A549 (cell line): Measurements from ENCODE around the gene SGCD. TPM values are rescaled to one million over a fixed set of nuclear protein-coding genes. Genes with fewer than 3 reads are reported as not detected.

Source experiments
- ATAC-seq, 2 experiments: fragments of 200-7000 bp in 1 of 2; fragments of >200 bp in 1 of 2; cut with Nextera tagmentation in 1 of 2; cut with Tn5 transposase in 1 of 2; 3 replicates each; pipeline versions ENCODE4 v1.8.0 to v1.9.1; 2018 to 2020; ENCODE audit warnings: mild to moderate bottlenecking in 1 of 2, moderate library complexity in 1 of 2
- CTCF ChIA-PET: fragments of 300-600 bp; sonication (Branson Sonifier 250); formaldehyde crosslinking; extraction: SDS; loops from one replicate; lab custom pipeline; 2021; ENCODE audit warnings: antibody characterized with exemption, inconsistent platforms; lab: Yijun Ruan, JAX
- POLR2A ChIA-PET: fragments of 350-600 bp; formaldehyde crosslinking; extraction: SDS; loops from one replicate; lab custom pipeline; 2021; ENCODE audit warnings: antibody characterized with exemption, inconsistent platforms; lab: Yijun Ruan, JAX
- DNase-seq, 2 experiments: peaks; one replicate each; pipeline versions ENCODE4 v3.0.0 to v3.0.0-alpha.2; 2011 to 2016; ENCODE audit warnings: low read depth in 1 of 2, low spot score in 1 of 2
- FAIRE-seq: peaks from 2 replicates; lab custom pipeline; 2011; peaks lifted over from hg19 to GRCh38; lab: Jason Lieb, UNC
- H3K27ac ChIP-seq, 2 experiments: fragments of >200 bp; sonication (Bioruptor Twin); formaldehyde crosslinking; 3 replicates each; pipeline ENCODE4 v1.5.1; 2016 to 2017
- H3K4me1 ChIP-seq: fragments of >200 bp; sonication (Bioruptor Twin); formaldehyde crosslinking; 3 replicates; pipeline ENCODE4 v1.6.1; 2016
- H3K4me2 ChIP-seq: fragments of >200 bp; sonication (Bioruptor Twin); formaldehyde crosslinking; 3 replicates; pipeline ENCODE4 v1.6.1; 2016
- H3K4me3 ChIP-seq: fragments of >200 bp; sonication (Bioruptor Twin); formaldehyde crosslinking; 3 replicates; pipeline ENCODE4 v1.5.1; 2016
- H3K9me3 ChIP-seq: fragments of >200 bp; sonication (Bioruptor Twin); formaldehyde crosslinking; 3 replicates; pipeline ENCODE4 v1.6.1; 2016
- CBX2 ChIP-seq: fragments of 200-600 bp; sonication (generic); IDR thresholded peaks from 2 replicates; pipeline ENCODE4 v1.6.1; 2016; ENCODE audit warnings: low read depth, mild to moderate bottlenecking, borderline replicate concordance
- CHD2 ChIP-seq: fragments of 150-350 bp; IDR thresholded peaks from 2 replicates; pipeline ENCODE4 v1.6.1; 2014; ENCODE audit warnings: low read length; ENCODE audit not compliant: partially characterized antibody
- EHF ChIP-seq: fragments of 250-450 bp; sonication (Bioruptor Pico); IDR thresholded peaks from 2 replicates; pipeline ENCODE4 v1.5.0; 2020; ENCODE audit warnings: mild to moderate bottlenecking
- ESRRA ChIP-seq: fragments of 150-350 bp; IDR thresholded peaks from 2 replicates; pipeline ENCODE4 v1.6.1; 2014; ENCODE audit warnings: mild to moderate bottlenecking, low read length, borderline replicate concordance
- FOSL2 ChIP-seq, 2 experiments: fragments of 450-650 bp in 1 of 2; fragments of >200 bp in 1 of 2; sonication (Bioruptor Twin) in 1 of 2; formaldehyde crosslinking; IDR thresholded peaks; 2 replicates each; pipeline versions ENCODE4 v1.5.0 to v1.6.1; 2016 to 2020; ENCODE audit warnings: mild to moderate bottlenecking in 1 of 2, moderate library complexity in 1 of 2
- HOXA7 ChIP-seq: fragments of 250-450 bp; sonication (Bioruptor Pico); IDR thresholded peaks from 2 replicates; pipeline ENCODE4 v1.5.0; 2020; ENCODE audit warnings: mild to moderate bottlenecking, moderate library complexity
- HOXB5 ChIP-seq: fragments of 250-450 bp; sonication (Bioruptor Pico); IDR thresholded peaks from 2 replicates; pipeline ENCODE4 v1.5.0; 2020; ENCODE audit warnings: mild to moderate bottlenecking, moderate library complexity
- JUNB ChIP-seq: fragments of >200 bp; sonication (Bioruptor Twin); formaldehyde crosslinking; IDR thresholded peaks from 2 replicates; pipeline ENCODE4 v1.6.1; 2016
- KDM1A ChIP-seq: fragments of 200-600 bp; sonication (generic); IDR thresholded peaks from 2 replicates; pipeline ENCODE4 v1.6.1; 2016; ENCODE audit warnings: low read depth, mild to moderate bottlenecking
- NPAS2 ChIP-seq: fragments of 250-450 bp; sonication (Bioruptor Pico); IDR thresholded peaks from 2 replicates; pipeline ENCODE4 v1.8.0; 2022; ENCODE audit warnings: mild to moderate bottlenecking, moderate library complexity, borderline replicate concordance
- POLR2AphosphoS2 ChIP-seq: conservative IDR thresholded peaks from 2 replicates; pipeline ENCODE4 v1.6.1; 2012; ENCODE audit warnings: low read length, improper control_type of control experiment, inconsistent platforms
- RAD21 ChIP-seq, 2 experiments: fragments of >200 bp in 1 of 2; sonication (Bioruptor Twin) in 1 of 2; formaldehyde crosslinking in 1 of 2; IDR thresholded peaks in 1 of 2; conservative IDR thresholded peaks in 1 of 2; 2 replicates in 1 of 2; 3 replicates in 1 of 2; pipeline ENCODE4 v1.6.1; 2012 to 2018; ENCODE audit warnings: inconsistent platforms in 1 of 2
- RNF2 ChIP-seq: fragments of 200-600 bp; sonication (generic); IDR thresholded peaks from 2 replicates; pipeline ENCODE4 v1.6.1; 2016; ENCODE audit warnings: low read depth, mild to moderate bottlenecking, antibody characterized with exemption, moderate library complexity, borderline replicate concordance
- SMC3 ChIP-seq: fragments of >200 bp; sonication (Bioruptor Twin); formaldehyde crosslinking; IDR thresholded peaks from 3 replicates; pipeline ENCODE4 v1.6.1; 2018; ENCODE audit warnings: inconsistent platforms
- SREBF2 ChIP-seq: fragments of 450-650 bp; IDR thresholded peaks from 2 replicates; pipeline ENCODE4 v1.6.1; 2014; ENCODE audit warnings: mild to moderate bottlenecking, moderate library complexity
- ZC3H11A ChIP-seq: fragments of 450-650 bp; IDR thresholded peaks from 2 replicates; pipeline ENCODE4 v1.6.1; 2014; ENCODE audit warnings: antibody characterized with exemption, mild to moderate bottlenecking
- ZFP36 ChIP-seq: fragments of 450-650 bp; IDR thresholded peaks from 2 replicates; pipeline ENCODE4 v1.6.1; 2014; ENCODE audit warnings: borderline replicate concordance; ENCODE audit not compliant: partially characterized antibody
- ZNF302 ChIP-seq: fragments of 250-450 bp; sonication (Bioruptor Pico); IDR thresholded peaks from 2 replicates; pipeline ENCODE4 v1.9.0; 2021; ENCODE audit warnings: inconsistent platforms, mild to moderate bottlenecking, moderate library complexity
- WGBS: methylation state at CpG from one replicate; pipeline ENCODE4 v1.1.6; 2017; ENCODE audit errors: missing lambda C conversion rate; 5-methylcytosine and 5-hydroxymethylcytosine counted together
- polyA plus RNA-seq, 4 experiments: library from polyadenylated mRNA; depleted of rRNA in 3 of 4; stranded (reverse); fragments of >200 nt; fragmentation: RNase III in 1 of 4; extraction: RNeasy Plus Mini Kit Qiagen cat#74134 plus additional on column Dnase treatment in 1 of 4; gene quantifications; 2 replicates in 3 of 4; 3 replicates in 1 of 4; pipeline ENCODE4 v1.2.3, GENCODE V29; 2011 to 2017
- TF ChIP-seq, protein P1 (sequence below): fragments of >200 bp; sonication (Bioruptor Twin); formaldehyde crosslinking; IDR thresholded peaks from 3 replicates; pipeline ENCODE4 v1.6.1; 2016
- TF ChIP-seq, protein P2 (sequence below): fragments of 450-650 bp; IDR thresholded peaks from 2 replicates; pipeline ENCODE4 v1.6.1; 2014; ENCODE audit warnings: antibody characterized with exemption
- TF ChIP-seq, protein P3 (sequence below): IDR thresholded peaks from 2 replicates; pipeline ENCODE4 v1.6.1; 2012
- TF ChIP-seq, protein P4 (sequence below): fragments of 150-350 bp; IDR thresholded peaks from 2 replicates; pipeline ENCODE4 v1.6.1; 2014; ENCODE audit warnings: low read depth, mild to moderate bottlenecking, low read length
- TF ChIP-seq, protein P5 (sequence below): fragments of >200 bp; sonication (Bioruptor Twin); formaldehyde crosslinking; IDR thresholded peaks from 3 replicates; pipeline ENCODE4 v1.5.1; 2016
- TF ChIP-seq, protein P6 (sequence below): IDR thresholded peaks from 2 replicates; pipeline ENCODE4 v1.6.1; 2012; ENCODE audit warnings: low read depth, borderline replicate concordance

Gene SGCD
- polyA plus RNA-seq, 2 of the 4 experiments (the other 2 are of a cell fraction), result 7.6 to 10.6 TPM

DNA sequence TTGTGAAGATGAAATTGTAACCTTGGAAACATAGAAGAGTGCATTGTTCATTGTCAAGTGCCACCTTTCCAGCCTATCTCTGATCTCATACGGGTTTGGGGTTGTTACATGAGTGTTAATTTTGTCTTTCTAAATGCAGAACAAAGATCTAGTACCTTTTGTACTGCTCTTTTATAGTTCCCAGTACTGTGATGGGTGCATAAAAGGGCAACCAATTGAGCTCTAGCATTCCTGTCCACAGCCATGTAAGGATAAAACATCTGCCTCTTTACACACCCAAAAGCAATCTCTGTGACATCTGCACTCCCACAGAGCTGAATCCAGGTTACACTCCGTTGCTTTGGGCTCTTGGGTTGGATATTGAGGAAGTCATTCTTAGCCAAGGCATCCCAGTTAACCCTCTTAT, 255.2 kb downstream of the SGCD start:
- Histone ChIP-seq H3K27ac (no peak overlapping the region), H3K4me3 (no peak overlapping the region), H3K4me1 (no peaks in the 10 kb centered on the region), H3K4me2 (no peak overlapping the region), H3K9me3 (no peaks in the 10 kb centered on the region)
- POLR2A ChIA-PET, result no interaction called here
- WGBS, result 33% methylated on average over 2 of the region's 2 CpGs
- TF ChIP-seq, protein P1, sequence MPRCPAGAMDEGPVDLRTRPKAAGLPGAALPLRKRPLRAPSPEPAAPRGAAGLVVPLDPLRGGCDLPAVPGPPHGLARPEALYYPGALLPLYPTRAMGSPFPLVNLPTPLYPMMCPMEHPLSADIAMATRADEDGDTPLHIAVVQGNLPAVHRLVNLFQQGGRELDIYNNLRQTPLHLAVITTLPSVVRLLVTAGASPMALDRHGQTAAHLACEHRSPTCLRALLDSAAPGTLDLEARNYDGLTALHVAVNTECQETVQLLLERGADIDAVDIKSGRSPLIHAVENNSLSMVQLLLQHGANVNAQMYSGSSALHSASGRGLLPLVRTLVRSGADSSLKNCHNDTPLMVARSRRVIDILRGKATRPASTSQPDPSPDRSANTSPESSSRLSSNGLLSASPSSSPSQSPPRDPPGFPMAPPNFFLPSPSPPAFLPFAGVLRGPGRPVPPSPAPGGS, result no peak
- TF ChIP-seq RAD21 (conservative IDR thresholded peaks at IDR 0.05 in 1 of 2, IDR thresholded peaks at IDR 0.05 in 1 of 2), result no peak
- no peak for TF ChIP-seq EHF
- no peak for TF ChIP-seq HOXA7 (CRISPR knock-in tag)
- TF ChIP-seq, protein P2, sequence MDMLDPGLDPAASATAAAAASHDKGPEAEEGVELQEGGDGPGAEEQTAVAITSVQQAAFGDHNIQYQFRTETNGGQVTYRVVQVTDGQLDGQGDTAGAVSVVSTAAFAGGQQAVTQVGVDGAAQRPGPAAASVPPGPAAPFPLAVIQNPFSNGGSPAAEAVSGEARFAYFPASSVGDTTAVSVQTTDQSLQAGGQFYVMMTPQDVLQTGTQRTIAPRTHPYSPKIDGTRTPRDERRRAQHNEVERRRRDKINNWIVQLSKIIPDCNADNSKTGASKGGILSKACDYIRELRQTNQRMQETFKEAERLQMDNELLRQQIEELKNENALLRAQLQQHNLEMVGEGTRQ, result no peak
- TF ChIP-seq POLR2AphosphoS2, result no peak
- no peak for TF ChIP-seq CBX2
- no peak for TF ChIP-seq ZNF302 (CRISPR knock-in tag)
- no peak for TF ChIP-seq FOSL2 (IDR thresholded peaks at IDR 0.05)
- no peak for TF ChIP-seq FOSL2 (CRISPR knock-in tag; IDR thresholded peaks at IDR 0.05)
- no peak for TF ChIP-seq SMC3
- no peak for TF ChIP-seq ZFP36
- TF ChIP-seq, protein P3, sequence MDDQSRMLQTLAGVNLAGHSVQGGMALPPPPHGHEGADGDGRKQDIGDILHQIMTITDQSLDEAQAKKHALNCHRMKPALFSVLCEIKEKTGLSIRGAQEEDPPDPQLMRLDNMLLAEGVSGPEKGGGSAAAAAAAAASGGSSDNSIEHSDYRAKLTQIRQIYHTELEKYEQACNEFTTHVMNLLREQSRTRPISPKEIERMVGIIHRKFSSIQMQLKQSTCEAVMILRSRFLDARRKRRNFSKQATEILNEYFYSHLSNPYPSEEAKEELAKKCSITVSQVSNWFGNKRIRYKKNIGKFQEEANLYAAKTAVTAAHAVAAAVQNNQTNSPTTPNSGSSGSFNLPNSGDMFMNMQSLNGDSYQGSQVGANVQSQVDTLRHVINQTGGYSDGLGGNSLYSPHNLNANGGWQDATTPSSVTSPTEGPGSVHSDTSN, result no peak
- TF ChIP-seq CHD2, result no peak
- TF ChIP-seq NPAS2 (CRISPR knock-in tag), result no peak
- TF ChIP-seq ZC3H11A, result no peak
- DNase-seq (no peak), FAIRE-seq (no peak), ATAC-seq (no peak)
- CTCF ChIA-PET, result interaction anchor here (0.7 to 0.8 kb wide), 2 partner anchors 551 to 841 kb away, joined by 3 read pairs; no protein-coding TSS in a partner anchor

DNA sequence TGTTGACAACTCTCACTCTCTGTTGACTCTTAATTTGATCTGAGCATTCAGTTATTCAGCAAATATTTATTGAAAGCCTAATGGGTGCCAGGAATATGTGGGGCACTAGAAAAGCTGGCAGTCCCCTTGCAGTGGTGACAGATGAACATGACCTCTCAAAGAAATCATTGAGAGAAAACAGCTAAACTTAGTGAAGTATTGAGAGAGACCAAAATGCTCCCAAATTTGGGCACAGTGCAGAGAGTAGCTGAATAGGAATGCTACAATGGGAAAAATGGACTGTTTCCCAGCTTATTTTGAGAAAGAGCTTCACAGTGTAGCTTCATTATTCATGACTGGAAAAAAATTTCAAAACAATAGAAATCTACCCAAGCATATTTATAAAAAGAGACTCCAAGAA, 257.9 kb downstream of the SGCD start:
- FAIRE-seq, result no peak
- Histone ChIP-seq H3K4me1 (no peaks in the 10 kb centered on the region), H3K9me3 (no peaks in the 10 kb centered on the region), H3K4me3 (no peak overlapping the region), H3K27ac (no peak overlapping the region), H3K4me2 (no peak overlapping the region)
- no peak for ATAC-seq
- TF ChIP-seq SREBF2, result no peak
- no peak for TF ChIP-seq JUNB
- TF ChIP-seq, protein P4, sequence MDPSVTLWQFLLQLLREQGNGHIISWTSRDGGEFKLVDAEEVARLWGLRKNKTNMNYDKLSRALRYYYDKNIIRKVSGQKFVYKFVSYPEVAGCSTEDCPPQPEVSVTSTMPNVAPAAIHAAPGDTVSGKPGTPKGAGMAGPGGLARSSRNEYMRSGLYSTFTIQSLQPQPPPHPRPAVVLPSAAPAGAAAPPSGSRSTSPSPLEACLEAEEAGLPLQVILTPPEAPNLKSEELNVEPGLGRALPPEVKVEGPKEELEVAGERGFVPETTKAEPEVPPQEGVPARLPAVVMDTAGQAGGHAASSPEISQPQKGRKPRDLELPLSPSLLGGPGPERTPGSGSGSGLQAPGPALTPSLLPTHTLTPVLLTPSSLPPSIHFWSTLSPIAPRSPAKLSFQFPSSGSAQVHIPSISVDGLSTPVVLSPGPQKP, result no peak
- no peak for TF ChIP-seq ESRRA
- TF ChIP-seq EHF, result no peak
- TF ChIP-seq, protein P1, result no peak
- no peak for TF ChIP-seq KDM1A
- no peak for TF ChIP-seq ZC3H11A
- TF ChIP-seq, protein P5, sequence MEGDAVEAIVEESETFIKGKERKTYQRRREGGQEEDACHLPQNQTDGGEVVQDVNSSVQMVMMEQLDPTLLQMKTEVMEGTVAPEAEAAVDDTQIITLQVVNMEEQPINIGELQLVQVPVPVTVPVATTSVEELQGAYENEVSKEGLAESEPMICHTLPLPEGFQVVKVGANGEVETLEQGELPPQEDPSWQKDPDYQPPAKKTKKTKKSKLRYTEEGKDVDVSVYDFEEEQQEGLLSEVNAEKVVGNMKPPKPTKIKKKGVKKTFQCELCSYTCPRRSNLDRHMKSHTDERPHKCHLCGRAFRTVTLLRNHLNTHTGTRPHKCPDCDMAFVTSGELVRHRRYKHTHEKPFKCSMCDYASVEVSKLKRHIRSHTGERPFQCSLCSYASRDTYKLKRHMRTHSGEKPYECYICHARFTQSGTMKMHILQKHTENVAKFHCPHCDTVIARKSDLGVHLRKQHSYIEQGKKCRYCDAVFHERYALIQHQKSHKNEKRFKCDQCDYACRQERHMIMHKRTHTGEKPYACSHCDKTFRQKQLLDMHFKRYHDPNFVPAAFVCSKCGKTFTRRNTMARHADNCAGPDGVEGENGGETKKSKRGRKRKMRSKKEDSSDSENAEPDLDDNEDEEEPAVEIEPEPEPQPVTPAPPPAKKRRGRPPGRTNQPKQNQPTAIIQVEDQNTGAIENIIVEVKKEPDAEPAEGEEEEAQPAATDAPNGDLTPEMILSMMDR, result no peak
- TF ChIP-seq, protein P6, sequence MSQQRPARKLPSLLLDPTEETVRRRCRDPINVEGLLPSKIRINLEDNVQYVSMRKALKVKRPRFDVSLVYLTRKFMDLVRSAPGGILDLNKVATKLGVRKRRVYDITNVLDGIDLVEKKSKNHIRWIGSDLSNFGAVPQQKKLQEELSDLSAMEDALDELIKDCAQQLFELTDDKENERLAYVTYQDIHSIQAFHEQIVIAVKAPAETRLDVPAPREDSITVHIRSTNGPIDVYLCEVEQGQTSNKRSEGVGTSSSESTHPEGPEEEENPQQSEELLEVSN, result no peak
- no peak for TF ChIP-seq HOXB5 (CRISPR knock-in tag)
- no peak for TF ChIP-seq FOSL2 (IDR thresholded peaks at IDR 0.05)
- TF ChIP-seq FOSL2 (CRISPR knock-in tag; IDR thresholded peaks at IDR 0.05), result no peak
- no peak for TF ChIP-seq RNF2
- POLR2A ChIA-PET, result no interaction called here
- CTCF ChIA-PET, result no interaction called here
- DNase-seq, result no peak
